C1 segment of cervical spinal cord (tissue), 14 donors: ENCODE results near the gene DEFB125.

Experiments
- DNase-seq, 14 donors: peaks; one replicate each; lab custom pipeline; 2025; lab: John Stamatoyannopoulos, UW

The DEFB125 gene

GRCh38 chr20:145877-146276 is 58.4 kb downstream of the DEFB125 start:
- DNase-seq: no peak
